Tibial nerve (tissue), 4 donors: ENCODE results near the gene NANOS3.

Experiments
- EP300 ChIP-seq, 2 donors: sonication (generic); formaldehyde crosslinking; IDR thresholded peaks; one replicate each; pipeline ENCODE4 v1.6.1; 2017; ENCODE audit warnings: antibody characterized with exemption in 2 of 2, mild to moderate bottlenecking in 1 of 2
- POLR2A ChIP-seq, 2 donors: fragments of 450-650 bp; IDR thresholded peaks; one replicate each; pipeline ENCODE4 v1.6.1; 2017; ENCODE audit warnings: antibody characterized with exemption in 2 of 2, mild to moderate bottlenecking in 2 of 2, moderate library complexity in 2 of 2
- TF ChIP-seq, protein P1 (sequence below), 5 experiments: fragments of 200-600 bp in 3 of 5; fragments of 450-650 bp in 2 of 5; sonication (generic) in 3 of 5; IDR thresholded peaks; one replicate each; pipeline ENCODE4 v1.5.1; 2016 to 2019; ENCODE audit warnings: antibody characterized with exemption in 5 of 5, mild to moderate bottlenecking in 3 of 5, moderate library complexity in 2 of 5

DNA sequence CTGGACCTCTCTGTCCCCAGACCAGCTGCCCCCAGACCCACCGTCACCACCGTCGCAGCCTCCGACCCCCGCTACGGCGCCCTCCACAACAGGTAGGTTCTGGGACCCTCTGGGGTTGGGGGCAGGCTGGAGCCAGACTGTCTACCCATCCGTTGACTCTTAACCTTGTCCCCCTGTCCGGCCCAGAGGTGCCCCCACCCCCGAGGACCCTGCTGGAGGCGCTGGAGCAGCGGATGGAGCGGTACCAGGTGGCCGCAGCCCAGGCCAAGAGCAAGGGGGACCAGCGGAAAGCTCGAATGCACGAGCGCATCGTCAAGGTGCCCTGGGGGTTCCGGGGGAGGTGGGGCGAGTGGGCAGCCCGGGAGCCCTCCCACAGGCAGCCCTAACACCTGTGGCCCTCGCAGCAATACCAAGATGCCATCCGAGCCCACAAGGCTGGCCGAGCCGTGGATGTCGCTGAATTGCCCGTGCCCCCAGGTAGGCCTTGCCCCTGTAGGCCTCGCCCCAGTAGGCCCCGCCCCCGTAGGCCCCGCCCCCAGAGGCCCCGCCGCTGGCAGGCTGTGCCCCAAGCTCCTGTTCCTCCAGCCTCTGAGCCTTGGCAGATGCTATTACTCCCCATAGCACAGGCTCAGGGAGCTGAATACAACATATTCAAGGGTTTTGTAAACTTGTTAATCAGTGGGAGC, 41.9 kb downstream of the NANOS3 start:
- TF ChIP-seq, protein P1, sequence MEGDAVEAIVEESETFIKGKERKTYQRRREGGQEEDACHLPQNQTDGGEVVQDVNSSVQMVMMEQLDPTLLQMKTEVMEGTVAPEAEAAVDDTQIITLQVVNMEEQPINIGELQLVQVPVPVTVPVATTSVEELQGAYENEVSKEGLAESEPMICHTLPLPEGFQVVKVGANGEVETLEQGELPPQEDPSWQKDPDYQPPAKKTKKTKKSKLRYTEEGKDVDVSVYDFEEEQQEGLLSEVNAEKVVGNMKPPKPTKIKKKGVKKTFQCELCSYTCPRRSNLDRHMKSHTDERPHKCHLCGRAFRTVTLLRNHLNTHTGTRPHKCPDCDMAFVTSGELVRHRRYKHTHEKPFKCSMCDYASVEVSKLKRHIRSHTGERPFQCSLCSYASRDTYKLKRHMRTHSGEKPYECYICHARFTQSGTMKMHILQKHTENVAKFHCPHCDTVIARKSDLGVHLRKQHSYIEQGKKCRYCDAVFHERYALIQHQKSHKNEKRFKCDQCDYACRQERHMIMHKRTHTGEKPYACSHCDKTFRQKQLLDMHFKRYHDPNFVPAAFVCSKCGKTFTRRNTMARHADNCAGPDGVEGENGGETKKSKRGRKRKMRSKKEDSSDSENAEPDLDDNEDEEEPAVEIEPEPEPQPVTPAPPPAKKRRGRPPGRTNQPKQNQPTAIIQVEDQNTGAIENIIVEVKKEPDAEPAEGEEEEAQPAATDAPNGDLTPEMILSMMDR (IDR thresholded peaks at IDR 0.05) = no peak
- no peak for TF ChIP-seq EP300 (IDR thresholded peaks at IDR 0.05)
- TF ChIP-seq POLR2A (IDR thresholded peaks at IDR 0.05) = no peak
